HepG2 (cell line): ENCODE measurements around the gene ZNF683. TPM values are rescaled to one million over a fixed set of nuclear protein-coding genes. Genes with fewer than 3 reads are reported as not detected.

Experiments used
- ATF3 ChIP-seq: sonication (generic); formaldehyde crosslinking; IDR thresholded peaks from 2 replicates; pipeline ENCODE4 v1.4.0; 2020; ENCODE audit warnings: missing genetic modification reagents
- BCL6 ChIP-seq: IDR thresholded peaks from 2 replicates; pipeline ENCODE4 v1.6.1; 2016; ENCODE audit warnings: missing genetic modification reagents, missing compliant biosample characterization
- CEBPG ChIP-seq: IDR thresholded peaks from 2 replicates; pipeline ENCODE4 v1.6.1; 2016
- GFI1 ChIP-seq: sonication (generic); formaldehyde crosslinking; IDR thresholded peaks from 2 replicates; pipeline ENCODE4 v1.5.0; 2020; ENCODE audit warnings: missing genetic modification reagents, mild to moderate bottlenecking, borderline replicate concordance
- MED13 ChIP-seq: sonication (generic); formaldehyde crosslinking; IDR thresholded peaks from 2 replicates; pipeline ENCODE4 v1.5.0; 2020; ENCODE audit warnings: missing genetic modification reagents
- NR2C2 ChIP-seq: sonication (generic); formaldehyde crosslinking; IDR thresholded peaks from 2 replicates; pipeline ENCODE4 v1.4.0; 2020; ENCODE audit warnings: missing genetic modification reagents, mild to moderate bottlenecking, moderate library complexity, borderline replicate concordance
- PAXIP1 ChIP-seq: sonication (generic); formaldehyde crosslinking; conservative IDR thresholded peaks from 2 replicates; pipeline ENCODE4 v1.4.0; 2020; ENCODE audit warnings: mild to moderate bottlenecking, missing genetic modification reagents, moderate library complexity
- PRDM15 ChIP-seq: sonication (generic); formaldehyde crosslinking; IDR thresholded peaks from 2 replicates; pipeline ENCODE4 v1.4.0; 2020; ENCODE audit warnings: missing genetic modification reagents
- RXRA ChIP-seq: sonication (generic); formaldehyde crosslinking; IDR thresholded peaks from 2 replicates; pipeline ENCODE4 v1.5.1; 2020; ENCODE audit warnings: missing genetic modification reagents
- SALL1 ChIP-seq: sonication (generic); formaldehyde crosslinking; IDR thresholded peaks from 2 replicates; pipeline ENCODE4 v1.8.0; 2022; ENCODE audit warnings: mild to moderate bottlenecking, missing genetic modification reagents
- SPEN ChIP-seq: sonication (generic); formaldehyde crosslinking; IDR thresholded peaks from 2 replicates; pipeline ENCODE4 v1.5.1; 2020; ENCODE audit warnings: low read depth, mild to moderate bottlenecking, missing genetic modification reagents
- TFE3 ChIP-seq: IDR thresholded peaks from 2 replicates; pipeline ENCODE4 v1.6.1; 2016
- THRA ChIP-seq: sonication (generic); formaldehyde crosslinking; IDR thresholded peaks from 2 replicates; pipeline ENCODE4 v1.4.0; 2020; ENCODE audit warnings: missing genetic modification reagents, borderline replicate concordance
- YY1 ChIP-seq: IDR thresholded peaks from 2 replicates; pipeline ENCODE4 v1.6.1; 2011; ENCODE audit warnings: low read length, low read depth, moderate library complexity, mild to moderate bottlenecking; ENCODE audit not compliant: insufficient read depth, insufficient replicate concordance
- ZBTB7B ChIP-seq: sonication (generic); formaldehyde crosslinking; IDR thresholded peaks from 2 replicates; pipeline ENCODE4 v1.4.0; 2020; ENCODE audit warnings: missing genetic modification reagents
- ZFX ChIP-seq: sonication (generic); formaldehyde crosslinking; IDR thresholded peaks from 2 replicates; pipeline ENCODE4 v1.4.0; 2020; ENCODE audit warnings: mild to moderate bottlenecking, low read depth, missing genetic modification reagents, moderate library complexity
- ZNF614 ChIP-seq: IDR thresholded peaks from 2 replicates; pipeline ENCODE4 v1.6.1; 2018; ENCODE audit warnings: missing biosample characterization, missing genetic modification reagents, inconsistent platforms, borderline replicate concordance
- ZNF7 ChIP-seq: IDR thresholded peaks from 2 replicates; pipeline ENCODE4 v1.6.1; 2016; ENCODE audit warnings: missing biosample characterization, missing genetic modification reagents
- polyA plus RNA-seq, 8 experiments: library from polyadenylated mRNA; depleted of rRNA in 3 of 8; stranded (reverse) in 7 of 8; unstranded in 1 of 8; fragments of >200 nt; fragmentation: Illumina TruSeq in 4 of 8; extraction: Trizol in 4 of 8; gene quantifications; 2 replicates each; pipeline versions ENCODE4 v1.2.1 to v1.2.3, GENCODE V29; 2011 to 2016; ENCODE audit warnings: low read depth in 4 of 8, missing spikeins in 1 of 8, mixed read lengths in 1 of 8; ENCODE audit not compliant: insufficient read depth in 1 of 8
- total RNA-seq, 5 experiments: library from RNA; depleted of rRNA; stranded (reverse); fragments of >200 nt; fragmentation: Illumina TruSeq; extraction: Trizol; gene quantifications; 2 replicates each; pipeline ENCODE4 v1.2.3, GENCODE V29; 2016; ENCODE audit warnings: low read depth in 1 of 5

The ZNF683 gene
- total and polyA plus RNA-seq, 2 of the 13 experiments (the other 11 are each of a cell fraction or from before 2014, with no cell fraction given) = not detected

GRCh38 chr1:26351590-26352337 is 20.8 kb downstream of the ZNF683 start (continued):
- TF ChIP-seq ZBTB7B (CRISPR knock-in tag) = 0 out of 2 replicates have a peak, but pooled peaks have one; percentile 23
- TF ChIP-seq TFE3 = peak; percentile 86
- peak; percentile 88 for TF ChIP-seq RXRA
- TF ChIP-seq MED13 (CRISPR knock-in tag) = peak; percentile 74; the same call in 1 of the 2 replicates
- peak; percentile 84 for TF ChIP-seq NR2C2
- peak; percentile 50 for TF ChIP-seq ZFX (CRISPR knock-in tag)
- TF ChIP-seq GFI1 (CRISPR knock-in tag) = peak; percentile 72; the same call in 1 of the 2 replicates
- peak; percentile 82 for TF ChIP-seq SALL1 (CRISPR knock-in tag)
- 0 out of 2 replicates have a peak, but pooled peaks have one; percentile 6 for TF ChIP-seq ZNF7 (CRISPR knock-in tag)
- peak; percentile 49; the same call in 1 of the 2 replicates for TF ChIP-seq BCL6 (CRISPR knock-in tag)
- peak; percentile 8 for TF ChIP-seq YY1
- peak; percentile 93 for TF ChIP-seq ATF3 (CRISPR knock-in tag)
- peak; percentile 79 for TF ChIP-seq PAXIP1
- peak; percentile 69; the same call in 1 of the 2 replicates for TF ChIP-seq ZNF614 (CRISPR knock-in tag)
- peak; percentile 43; the same call in 1 of the 2 replicates for TF ChIP-seq THRA (CRISPR knock-in tag)
- peak; percentile 58 for TF ChIP-seq CEBPG
- peak; percentile 61; the same call in 1 of the 2 replicates for TF ChIP-seq SPEN (CRISPR knock-in tag)
- TF ChIP-seq PRDM15 = 0 out of 2 replicates have a peak, but pooled peaks have one; percentile 33
